Parathyroid adenoma (tissue), 2 donors: Measurements from ENCODE around the gene BCR.

Source experiments
- H2AFZ ChIP-seq: fragments of 300-600 bp; sonication (generic); one replicate; pipeline ENCODE4 v1.7.0; 2017; ENCODE audit warnings: antibody characterized with exemption, mild to moderate bottlenecking
- H3K27ac ChIP-seq: fragments of 300-600 bp; sonication (generic); one replicate; pipeline ENCODE4 v1.7.0; 2017
- H3K27me3 ChIP-seq: fragments of 300-600 bp; sonication (generic); one replicate; pipeline ENCODE4 v1.7.0; 2017; ENCODE audit warnings: low read length; ENCODE audit not compliant: control insufficient read depth, insufficient read depth
- H3K36me3 ChIP-seq: fragments of 300-600 bp; sonication (generic); one replicate; pipeline ENCODE4 v1.7.0; 2017; ENCODE audit warnings: low read length; ENCODE audit not compliant: control insufficient read depth, insufficient read depth
- H3K4me1 ChIP-seq: fragments of 300-600 bp; sonication (generic); one replicate; pipeline ENCODE4 v1.7.0; 2017; ENCODE audit warnings: control low read depth
- H3K4me2 ChIP-seq: fragments of 300-600 bp; sonication (generic); one replicate; pipeline ENCODE4 v1.7.0; 2017; ENCODE audit warnings: low read length
- H3K4me3 ChIP-seq: fragments of 300-600 bp; sonication (generic); one replicate; pipeline ENCODE4 v1.7.0; 2017; ENCODE audit warnings: low read depth, low read length
- H3K79me2 ChIP-seq: fragments of 300-600 bp; sonication (generic); one replicate; pipeline ENCODE4 v1.7.0; 2017; ENCODE audit warnings: control low read depth
- H3K9ac ChIP-seq: fragments of 300-600 bp; sonication (generic); one replicate; pipeline ENCODE4 v1.7.0; 2017; ENCODE audit warnings: mild to moderate bottlenecking
- H3K9me3 ChIP-seq: fragments of 300-600 bp; sonication (generic); one replicate; pipeline ENCODE4 v1.7.0; 2017; ENCODE audit warnings: low read length; ENCODE audit not compliant: control insufficient read depth
- TF ChIP-seq, protein P1 (sequence below): fragments of 300-600 bp; sonication (generic); IDR thresholded peaks from one replicate; pipeline ENCODE4 v1.7.0; 2017; ENCODE audit warnings: antibody characterized with exemption, mild to moderate bottlenecking
- donor health status: primary hyperparathyroidism.

The BCR gene

DNA sequence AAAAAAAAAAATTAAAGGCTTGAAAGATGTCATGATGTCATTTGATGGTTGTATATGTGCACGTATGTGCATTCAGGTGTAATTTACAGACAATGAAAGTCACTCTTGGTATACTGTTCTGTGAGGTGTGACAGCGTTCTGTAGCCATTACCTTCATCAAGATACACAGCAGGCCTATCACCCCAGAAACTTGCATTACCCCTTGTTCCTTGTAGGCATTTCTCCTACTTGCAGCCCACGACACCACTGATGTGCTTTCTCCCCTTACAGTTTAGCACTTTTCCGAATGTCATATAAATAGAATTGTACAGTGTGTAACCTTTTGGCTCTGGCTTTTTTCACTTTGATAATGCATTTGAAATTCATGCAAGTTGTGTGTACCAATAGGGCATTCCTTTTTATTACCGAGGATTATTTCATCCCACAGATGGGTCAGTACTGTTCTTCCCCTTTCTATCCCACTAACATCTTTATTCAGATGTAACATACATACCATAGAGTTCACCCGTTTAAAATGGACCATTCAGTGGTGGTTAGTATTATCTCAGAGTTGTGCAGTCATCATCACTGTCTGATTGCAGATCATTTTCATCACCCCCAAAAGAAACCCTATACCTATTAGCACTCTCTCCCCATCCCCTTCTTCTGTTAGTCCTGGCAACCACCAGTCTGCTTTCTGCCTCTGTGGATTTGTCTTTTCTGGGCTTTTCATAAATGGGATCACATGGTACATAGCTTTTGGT lies 30.3 kb downstream of the BCR start:
- Histone ChIP-seq H3K27me3 (no peaks in the 10 kb centered on the region), H3K27ac (no peak overlapping the region), H3K36me3 (no peaks in the 10 kb centered on the region), H2AFZ (no peak overlapping the region), H3K4me1 (no peaks in the 10 kb centered on the region), H3K9me3 (no peaks in the 10 kb centered on the region), H3K79me2 (peaks cover 18% of the 10 kb centered on the region), H3K9ac (no peak overlapping the region), H3K4me3 (no peak overlapping the region), H3K4me2 (no peak overlapping the region)
- TF ChIP-seq, protein P1, sequence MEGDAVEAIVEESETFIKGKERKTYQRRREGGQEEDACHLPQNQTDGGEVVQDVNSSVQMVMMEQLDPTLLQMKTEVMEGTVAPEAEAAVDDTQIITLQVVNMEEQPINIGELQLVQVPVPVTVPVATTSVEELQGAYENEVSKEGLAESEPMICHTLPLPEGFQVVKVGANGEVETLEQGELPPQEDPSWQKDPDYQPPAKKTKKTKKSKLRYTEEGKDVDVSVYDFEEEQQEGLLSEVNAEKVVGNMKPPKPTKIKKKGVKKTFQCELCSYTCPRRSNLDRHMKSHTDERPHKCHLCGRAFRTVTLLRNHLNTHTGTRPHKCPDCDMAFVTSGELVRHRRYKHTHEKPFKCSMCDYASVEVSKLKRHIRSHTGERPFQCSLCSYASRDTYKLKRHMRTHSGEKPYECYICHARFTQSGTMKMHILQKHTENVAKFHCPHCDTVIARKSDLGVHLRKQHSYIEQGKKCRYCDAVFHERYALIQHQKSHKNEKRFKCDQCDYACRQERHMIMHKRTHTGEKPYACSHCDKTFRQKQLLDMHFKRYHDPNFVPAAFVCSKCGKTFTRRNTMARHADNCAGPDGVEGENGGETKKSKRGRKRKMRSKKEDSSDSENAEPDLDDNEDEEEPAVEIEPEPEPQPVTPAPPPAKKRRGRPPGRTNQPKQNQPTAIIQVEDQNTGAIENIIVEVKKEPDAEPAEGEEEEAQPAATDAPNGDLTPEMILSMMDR = no peak

DNA sequence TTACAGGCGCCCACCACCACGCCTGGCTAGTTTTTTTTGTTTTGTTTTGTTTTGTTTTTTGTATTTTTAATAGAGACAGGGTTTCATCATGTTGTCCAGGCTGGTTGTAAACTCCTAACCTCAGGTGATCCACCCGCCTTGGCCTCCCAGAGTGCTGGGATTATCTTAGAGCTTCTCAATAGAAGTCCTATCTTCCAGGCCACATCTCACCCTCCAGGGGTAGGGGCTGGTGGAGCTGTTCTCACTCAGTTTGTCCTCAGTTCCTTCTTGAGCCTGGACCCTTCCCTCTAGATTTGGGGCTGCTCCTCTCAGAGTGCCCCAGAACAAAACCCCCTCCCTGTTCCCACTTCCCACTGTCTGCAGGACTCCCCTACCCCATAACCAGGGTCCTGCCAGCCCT lies 31.3 kb downstream of the BCR start:
- peaks cover 23% of the 10 kb centered on the region for H3K79me2 ChIP-seq
- TF ChIP-seq, protein P1 = no peak
- H3K36me3 ChIP-seq = no peaks in the 10 kb centered on the region
- no peaks in the 10 kb centered on the region for H3K9me3 ChIP-seq
- no peak overlapping the region for H2AFZ ChIP-seq
- no peaks in the 10 kb centered on the region for H3K4me1 ChIP-seq
- no peak overlapping the region for H3K9ac ChIP-seq
- H3K4me2 ChIP-seq = no peak overlapping the region
- no peak overlapping the region for H3K27ac ChIP-seq
- no peak overlapping the region for H3K4me3 ChIP-seq
- no peaks in the 10 kb centered on the region for H3K27me3 ChIP-seq

DNA sequence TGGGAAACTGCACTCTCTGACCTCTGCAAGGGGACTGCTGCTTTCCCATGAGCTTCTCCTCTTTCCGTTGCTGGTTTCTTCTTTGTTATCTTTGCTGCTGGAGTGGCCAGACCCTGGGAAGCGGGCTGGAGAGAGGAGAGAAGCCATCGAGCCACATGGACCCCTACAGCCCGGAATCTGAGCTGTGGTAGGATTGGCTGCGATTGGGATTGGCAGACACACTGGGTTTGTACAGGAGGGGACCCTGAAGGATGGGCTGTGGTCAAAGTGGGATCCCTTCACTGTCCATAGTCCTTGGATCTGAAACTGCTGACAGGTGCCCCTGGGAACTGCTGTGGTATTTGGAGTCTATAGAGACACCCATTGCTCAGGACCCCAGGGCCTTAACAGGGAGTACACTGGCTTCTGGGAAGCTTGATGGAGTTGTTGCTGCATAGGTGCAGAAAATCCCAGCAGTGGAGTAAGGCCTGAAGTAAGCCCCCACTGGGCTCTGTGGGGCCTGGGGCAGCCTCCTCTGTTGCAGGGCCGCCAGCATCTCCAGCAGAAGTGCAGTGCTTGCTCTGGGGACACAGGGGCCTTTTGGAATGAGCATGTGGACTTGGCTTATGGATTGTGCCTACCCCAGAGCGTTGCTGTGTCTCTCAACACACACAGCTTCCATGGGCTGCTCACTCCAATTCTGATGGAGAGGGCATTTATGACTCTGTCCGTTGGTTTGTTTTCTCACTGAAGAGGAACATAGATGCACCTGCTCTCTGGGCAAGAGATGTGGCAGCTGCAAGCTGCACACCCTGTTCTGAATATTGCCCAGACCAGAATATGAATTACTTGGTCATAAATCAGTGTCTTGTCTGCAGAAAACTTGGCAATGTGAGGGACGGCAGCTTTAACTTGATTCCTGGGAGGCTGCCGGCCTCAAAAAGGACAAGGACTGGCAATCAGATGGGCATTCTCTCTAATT lies 32.0 kb downstream of the BCR start:
- no peak overlapping the region for H3K27ac ChIP-seq
- no peaks in the 10 kb centered on the region for H3K9me3 ChIP-seq
- H3K4me2 ChIP-seq = no peak overlapping the region
- H3K4me1 ChIP-seq = no peaks in the 10 kb centered on the region
- TF ChIP-seq, protein P1 = no peak
- H2AFZ ChIP-seq = no peak overlapping the region
- H3K9ac ChIP-seq = no peak overlapping the region
- H3K79me2 ChIP-seq = peaks cover 29% of the 10 kb centered on the region
- H3K36me3 ChIP-seq = no peaks in the 10 kb centered on the region
- no peaks in the 10 kb centered on the region for H3K27me3 ChIP-seq
- H3K4me3 ChIP-seq = no peak overlapping the region

DNA sequence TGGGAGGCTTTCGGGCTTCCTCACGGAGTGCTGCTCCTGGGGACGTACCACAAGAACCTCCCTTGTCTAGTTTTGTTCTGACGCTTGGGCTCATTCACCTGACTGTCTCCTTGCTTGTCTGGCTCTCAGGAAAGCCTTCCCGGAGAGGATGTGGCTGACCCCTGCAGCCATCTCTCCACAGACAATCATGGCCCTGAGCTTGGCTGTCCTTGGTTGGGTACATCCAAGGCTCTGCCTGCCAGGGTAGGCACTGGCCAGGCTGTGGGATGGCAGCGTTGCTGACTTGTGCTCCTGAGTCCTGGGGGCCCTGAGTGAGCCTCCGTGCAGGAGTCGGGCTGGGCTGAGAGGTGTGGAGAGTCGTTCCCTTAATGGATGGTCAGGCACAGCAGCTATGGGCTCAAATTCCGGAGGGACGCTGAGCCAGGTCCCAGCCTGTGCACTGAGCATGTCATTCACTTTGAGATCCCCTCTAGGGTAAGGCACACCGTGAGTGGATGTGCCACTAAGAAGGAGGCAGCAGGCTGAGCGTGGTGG lies 32.8 kb downstream of the BCR start:
- Histone ChIP-seq H2AFZ (no peak overlapping the region), H3K4me1 (no peaks in the 10 kb centered on the region), H3K79me2 (peaks cover 31% of the 10 kb centered on the region), H3K4me3 (no peak overlapping the region), H3K4me2 (no peak overlapping the region), H3K36me3 (no peaks in the 10 kb centered on the region), H3K9ac (no peak overlapping the region), H3K9me3 (no peaks in the 10 kb centered on the region), H3K27me3 (no peaks in the 10 kb centered on the region), H3K27ac (no peak overlapping the region)
- TF ChIP-seq, protein P1 = no peak
